ENCODE measurements around the gene PABPC1L. TPM values are rescaled to one million over a fixed set of nuclear protein-coding genes. Genes with fewer than 3 reads are reported as not detected.

PABPC1L gene
- total RNA-seq, 4 donors from 2014 or later, result 2.2 to 13.5 (median 3.2) TPM

- H3K9me3 ChIP-seq, result no peaks in the 10 kb centered on the region
- WGBS, 2 donors (ENCODE audit: low coverage in 1 of 2), result 67% methylated on average over 1 of the region's 1 CpG; no CpG with 5 or more reads in 1 of the 2 donors
Observed at GRCh38 chr20:44914924-44915323, 5.1 kb downstream of the PABPC1L start.

GRCh38 chr20:44916586-44916985 is 6.7 kb downstream of the PABPC1L start:
- TF ChIP-seq POLR2A (IDR thresholded peaks at IDR 0.05) (no peak), EP300 (IDR thresholded peaks at IDR 0.05) (no peak), POLR2AphosphoS5 (IDR thresholded peaks at IDR 0.05) (no peak), CTCF (IDR thresholded peaks at IDR 0.05) (no peak)
- Histone ChIP-seq H3K4me3 (no peak overlapping the region), H3K36me3 (peaks cover 0 to 15% of the 10 kb centered on the region in 2 donors), H3K4me1 (no peaks in the 10 kb centered on the region), H3K9me3 (no peaks in the 10 kb centered on the region), H3K27me3 (no peaks in the 10 kb centered on the region), H3K27ac (no peak overlapping the region)
- 100% methylated on average over 1 of the region's 12 CpGs; no CpG with 5 or more reads in 1 of the 2 donors for WGBS, 2 donors (ENCODE audit: low coverage in 1 of 2)
- no peak for ATAC-seq

More at GRCh38 chr20:44914924-44915323, 5.1 kb downstream of the PABPC1L start:
- TF ChIP-seq EP300 (IDR thresholded peaks at IDR 0.05), result no peak
- TF ChIP-seq POLR2AphosphoS5 (IDR thresholded peaks at IDR 0.05), result no peak
- TF ChIP-seq CTCF (IDR thresholded peaks at IDR 0.05), result no peak
- no peak for TF ChIP-seq POLR2A (IDR thresholded peaks at IDR 0.05)
- Histone ChIP-seq H3K4me1 (peaks cover 0 to 9% (median 4%) of the 10 kb centered on the region in 3 donors), H3K4me3 (no peak overlapping the region), H3K36me3 (peaks cover 0 to 15% of the 10 kb centered on the region in 2 donors), H3K27me3 (no peaks in the 10 kb centered on the region), H3K27ac (no peak overlapping the region)
- ATAC-seq, result no peak

GRCh38 chr20:44917399-44917798 is 7.5 kb downstream of the PABPC1L start:
- Histone ChIP-seq H3K4me1 (no peaks in the 10 kb centered on the region), H3K36me3 (peaks cover 0 to 16% of the 10 kb centered on the region in 2 donors), H3K9me3 (no peaks in the 10 kb centered on the region), H3K27me3 (no peaks in the 10 kb centered on the region), H3K4me3 (no peak overlapping the region), H3K27ac (no peak overlapping the region)
- TF ChIP-seq EP300 (IDR thresholded peaks at IDR 0.05) (no peak), POLR2A (IDR thresholded peaks at IDR 0.05) (no peak), POLR2AphosphoS5 (IDR thresholded peaks at IDR 0.05) (no peak), CTCF (IDR thresholded peaks at IDR 0.05) (no peak)
- ATAC-seq, result no peak
- WGBS, 2 donors (ENCODE audit: low coverage in 1 of 2), result 90% methylated on average over 2 of the region's 2 CpGs; no CpG with 5 or more reads in 1 of the 2 donors

- Histone ChIP-seq H3K27me3 (no peaks in the 10 kb centered on the region), H3K9me3 (no peaks in the 10 kb centered on the region), H3K4me1 (no peaks in the 10 kb centered on the region), H3K27ac (no peak overlapping the region), H3K36me3 (peaks cover 0 to 15% of the 10 kb centered on the region in 2 donors), H3K4me3 (no peak overlapping the region)
- WGBS, 2 donors (ENCODE audit: low coverage in 1 of 2), result 94 to 100% methylated on average over 3 of the region's 3 CpGs
- ATAC-seq, result no peak
- TF ChIP-seq POLR2A (IDR thresholded peaks at IDR 0.05) (no peak), POLR2AphosphoS5 (IDR thresholded peaks at IDR 0.05) (no peak), EP300 (IDR thresholded peaks at IDR 0.05) (no peak), CTCF (IDR thresholded peaks at IDR 0.05) (no peak)
Observed at GRCh38 chr20:44918342-44918741, 8.5 kb downstream of the PABPC1L start.

- H3K27ac ChIP-seq, result no peak overlapping the region
- peaks cover 0 to 16% of the 10 kb centered on the region in 2 donors for H3K36me3 ChIP-seq
- ATAC-seq, result no peak
- 95% methylated on average over 8 of the region's 10 CpGs; no CpG with 5 or more reads in 1 of the 2 donors for WGBS, 2 donors (ENCODE audit: low coverage in 1 of 2)
- H3K27me3 ChIP-seq, result no peaks in the 10 kb centered on the region
- H3K4me3 ChIP-seq, result no peak overlapping the region
- TF ChIP-seq POLR2AphosphoS5 (IDR thresholded peaks at IDR 0.05) (no peak), EP300 (IDR thresholded peaks at IDR 0.05) (no peak)
- H3K4me1 ChIP-seq, result no peaks in the 10 kb centered on the region
- no peaks in the 10 kb centered on the region for H3K9me3 ChIP-seq
Observed at GRCh38 chr20:44918761-44919160, 8.9 kb downstream of the PABPC1L start.
